Nephron progenitor cell (in vitro differentiated cells): Measurements from ENCODE around the gene SLC9A7.
A peak's percentile ranks its signal among the peaks of the same experiment; 100 is the strongest.

ENCODE experiments used
- DNase-seq: peaks from one replicate; pipeline ENCODE4 v3.0.0; 2021
- H3K27ac Mint-ChIP-seq: 2 replicates; pipeline ENCODE4 v1.8.0; 2021; ENCODE audit warnings: mild to moderate bottlenecking, moderate library complexity, mixed read lengths
- H3K27me3 Mint-ChIP-seq: 2 replicates; pipeline ENCODE4 v1.8.0; 2021; ENCODE audit warnings: mild to moderate bottlenecking, low read depth, mixed read lengths; ENCODE audit not compliant: poor library complexity
- H3K36me3 Mint-ChIP-seq: 2 replicates; pipeline ENCODE4 v1.8.0; 2021; ENCODE audit warnings: low read depth, mixed read lengths
- H3K4me1 Mint-ChIP-seq: 2 replicates; pipeline ENCODE4 v1.8.0; 2021; ENCODE audit warnings: mixed read lengths
- H3K4me3 Mint-ChIP-seq: 2 replicates; pipeline ENCODE4 v1.8.0; 2021; ENCODE audit warnings: mild to moderate bottlenecking, moderate library complexity, mixed read lengths
- H3K9me3 Mint-ChIP-seq: 2 replicates; pipeline ENCODE4 v1.8.0; 2021; ENCODE audit warnings: mild to moderate bottlenecking, moderate library complexity, mixed read lengths
- TF ChIP-seq, protein P1 (sequence below): fragments of 200-600 bp; sonication (generic); IDR thresholded peaks from 2 replicates; pipeline ENCODE4 v1.5.0; 2021; ENCODE audit warnings: antibody characterized with exemption

SLC9A7 gene

DNA sequence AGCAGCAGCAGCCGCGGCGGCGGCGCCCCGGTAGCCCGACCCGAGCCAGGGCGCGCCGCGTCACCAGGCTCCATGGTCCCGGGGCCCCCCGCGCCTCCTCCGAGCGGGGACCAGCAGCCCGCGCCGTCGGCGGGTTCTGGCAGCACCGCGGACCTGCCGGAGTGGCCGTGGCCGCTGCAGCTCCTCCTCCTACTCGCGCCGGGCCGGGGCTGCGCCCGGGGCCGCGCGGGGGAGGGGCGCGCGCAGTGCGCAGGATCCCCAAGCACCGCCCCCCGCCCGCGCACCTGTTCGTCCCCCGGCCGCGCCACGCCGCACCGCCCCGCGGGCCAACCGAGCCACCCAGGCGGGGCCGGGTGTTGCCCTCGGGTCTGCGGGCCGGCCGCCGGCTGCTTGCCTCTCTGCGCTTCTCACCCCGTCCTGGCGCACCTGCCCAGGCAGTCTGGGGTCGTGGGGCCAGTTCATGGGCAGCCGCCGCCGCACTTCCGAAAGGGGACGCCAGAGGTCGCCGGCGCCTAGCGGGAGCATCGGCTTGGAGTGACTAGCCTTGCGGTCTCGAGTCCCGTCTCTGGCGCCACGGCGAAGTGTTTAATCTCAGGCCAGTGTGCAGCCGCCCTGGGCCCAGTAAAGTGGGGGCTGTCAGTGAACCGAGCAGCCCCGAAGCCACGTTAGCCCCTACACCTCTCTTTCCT is at the start of gene SLC9A7:
Gene SLC9A7, minus strand, starts transcription at position 163 of the 689 bp plus-strand sequence. Its CDS starts 89 bp downstream, at position 74.
- Mint-ChIP-seq H3K9me3 (peaks cover 63% of the 10 kb centered on the region), H3K4me1 (peaks cover 4% of the 10 kb centered on the region), H3K27me3 (peaks cover 41% of the 10 kb centered on the region), H3K4me3 (peak within 1 kb of the TSS; percentile 87), H3K27ac (no peak within 1 kb of the TSS), H3K36me3 (no peaks in the 10 kb centered on the region)
- TF ChIP-seq, protein P1, sequence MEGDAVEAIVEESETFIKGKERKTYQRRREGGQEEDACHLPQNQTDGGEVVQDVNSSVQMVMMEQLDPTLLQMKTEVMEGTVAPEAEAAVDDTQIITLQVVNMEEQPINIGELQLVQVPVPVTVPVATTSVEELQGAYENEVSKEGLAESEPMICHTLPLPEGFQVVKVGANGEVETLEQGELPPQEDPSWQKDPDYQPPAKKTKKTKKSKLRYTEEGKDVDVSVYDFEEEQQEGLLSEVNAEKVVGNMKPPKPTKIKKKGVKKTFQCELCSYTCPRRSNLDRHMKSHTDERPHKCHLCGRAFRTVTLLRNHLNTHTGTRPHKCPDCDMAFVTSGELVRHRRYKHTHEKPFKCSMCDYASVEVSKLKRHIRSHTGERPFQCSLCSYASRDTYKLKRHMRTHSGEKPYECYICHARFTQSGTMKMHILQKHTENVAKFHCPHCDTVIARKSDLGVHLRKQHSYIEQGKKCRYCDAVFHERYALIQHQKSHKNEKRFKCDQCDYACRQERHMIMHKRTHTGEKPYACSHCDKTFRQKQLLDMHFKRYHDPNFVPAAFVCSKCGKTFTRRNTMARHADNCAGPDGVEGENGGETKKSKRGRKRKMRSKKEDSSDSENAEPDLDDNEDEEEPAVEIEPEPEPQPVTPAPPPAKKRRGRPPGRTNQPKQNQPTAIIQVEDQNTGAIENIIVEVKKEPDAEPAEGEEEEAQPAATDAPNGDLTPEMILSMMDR = peak; percentile 57
- peak; percentile 81 for DNase-seq

- Mint-ChIP-seq H3K9me3 (peaks cover 61% of the 10 kb centered on the region), H3K36me3 (no peaks in the 10 kb centered on the region), H3K27ac (no peak overlapping the region), H3K4me1 (no peaks in the 10 kb centered on the region), H3K4me3 (no peak overlapping the region), H3K27me3 (peaks cover 9% of the 10 kb centered on the region)
- no peak for DNase-seq
- TF ChIP-seq, protein P1 = no peak
Measured at GRCh38 chrX:46805270-46805669, 46.4 kb upstream of the SLC9A7 start.

GRCh38 chrX:46803140-46803539 is 44.2 kb upstream of the SLC9A7 start:
- Mint-ChIP-seq H3K27ac (no peak overlapping the region), H3K4me3 (no peak overlapping the region), H3K9me3 (peaks cover 46% of the 10 kb centered on the region), H3K27me3 (no peaks in the 10 kb centered on the region), H3K4me1 (no peaks in the 10 kb centered on the region), H3K36me3 (no peaks in the 10 kb centered on the region)
- TF ChIP-seq, protein P1 = no peak
- no peak for DNase-seq

GRCh38 chrX:46796574-46797191 is 37.8 kb upstream of the SLC9A7 start:
- TF ChIP-seq, protein P1 = peak; percentile 68
- Mint-ChIP-seq H3K4me3 (no peak overlapping the region), H3K4me1 (no peaks in the 10 kb centered on the region), H3K27ac (no peak overlapping the region), H3K36me3 (no peaks in the 10 kb centered on the region), H3K9me3 (peaks cover 37% of the 10 kb centered on the region), H3K27me3 (no peaks in the 10 kb centered on the region)
- peak; percentile 70 for DNase-seq

DNA sequence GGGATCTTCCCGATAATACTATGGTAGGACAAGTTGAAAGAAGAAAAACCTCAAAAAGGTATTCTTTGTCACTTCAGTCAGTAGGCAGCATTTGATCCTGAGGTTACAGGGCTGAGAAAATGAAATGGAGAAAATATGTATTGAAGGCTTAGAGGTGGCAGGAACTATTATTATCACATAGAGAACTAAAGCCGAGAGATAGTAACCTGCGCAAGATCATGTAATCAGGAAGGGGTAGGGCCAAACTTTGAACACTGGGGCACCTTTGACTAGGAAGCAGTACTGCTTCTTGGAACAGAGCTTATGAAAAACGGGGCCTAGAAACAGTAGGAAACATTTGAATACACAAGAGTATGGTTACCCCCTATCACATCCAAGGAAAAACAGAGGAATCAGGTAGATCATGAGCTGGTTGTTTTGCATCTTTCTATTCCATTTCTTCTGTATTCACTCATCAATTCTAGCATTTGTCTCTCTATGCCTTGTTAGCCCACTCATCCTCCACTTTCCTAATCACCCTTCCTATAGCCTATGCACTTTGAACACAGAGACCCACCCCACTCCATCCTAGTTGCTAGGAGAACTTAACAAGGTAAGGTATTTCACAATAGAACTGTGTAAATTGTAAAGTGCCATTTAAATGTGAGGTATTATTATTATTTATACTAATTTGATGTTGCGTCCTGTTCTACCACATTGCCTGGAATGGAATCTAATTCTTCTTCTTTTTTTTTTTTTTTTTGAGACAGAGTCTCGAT is 34.6 kb upstream of the SLC9A7 start:
- Mint-ChIP-seq H3K36me3 (no peaks in the 10 kb centered on the region), H3K4me3 (no peak overlapping the region), H3K4me1 (no peaks in the 10 kb centered on the region), H3K27me3 (peaks cover 3% of the 10 kb centered on the region), H3K27ac (no peak overlapping the region), H3K9me3 (peaks cover 41% of the 10 kb centered on the region)
- no peak for DNase-seq
- TF ChIP-seq, protein P1 = no peak
